Osteoblast (primary cell): Measurements from ENCODE around the gene PLK4. TPM values are rescaled to one million over a fixed set of nuclear protein-coding genes. Genes with fewer than 3 reads are reported as not detected.

Experiments used
- DNase-seq: peaks from one replicate; pipeline ENCODE4 v3.0.0; 2011; ENCODE audit warnings: low spot score, mixed read lengths; ENCODE audit not compliant: insufficient read length; ENCODE audit errors: missing footprints
- H2AFZ ChIP-seq: 2 replicates; pipeline ENCODE4 v1.6.0; 2011; ENCODE audit warnings: mild to moderate bottlenecking, low read length
- H3K27ac ChIP-seq: 2 replicates; pipeline ENCODE4 v1.5.1; 2011; ENCODE audit warnings: mild to moderate bottlenecking, low read depth, low read length, moderate library complexity
- H3K27me3 ChIP-seq: 2 replicates; pipeline ENCODE4 v1.6.0; 2012; ENCODE audit warnings: mild to moderate bottlenecking, control low read depth, inconsistent platforms, low read length, moderate library complexity; ENCODE audit not compliant: insufficient read depth
- H3K36me3 ChIP-seq: 2 replicates; pipeline ENCODE4 v1.5.1; 2011; ENCODE audit warnings: mild to moderate bottlenecking, low read length, control low read depth, moderate library complexity; ENCODE audit not compliant: insufficient read depth
- H3K4me1 ChIP-seq: 2 replicates; pipeline ENCODE4 v1.5.1; 2011; ENCODE audit warnings: mild to moderate bottlenecking, low read length, control low read depth, moderate library complexity; ENCODE audit not compliant: insufficient read depth
- H3K4me2 ChIP-seq: 2 replicates; pipeline ENCODE4 v1.6.0; 2011; ENCODE audit warnings: mild to moderate bottlenecking, low read length; ENCODE audit not compliant: insufficient read depth
- H3K4me3 ChIP-seq: fragments of 200-600 bp; sonication (generic); 3 replicates; pipeline ENCODE4 v1.5.1; 2012; ENCODE audit warnings: mild to moderate bottlenecking, low read length, inconsistent platforms; ENCODE audit not compliant: insufficient read depth
- H3K79me2 ChIP-seq: 2 replicates; pipeline ENCODE4 v1.6.0; 2012; ENCODE audit warnings: mild to moderate bottlenecking, low read length, control low read depth, inconsistent platforms; ENCODE audit not compliant: insufficient read depth
- H3K9me3 ChIP-seq: 2 replicates; pipeline ENCODE4 v1.5.1; 2011; ENCODE audit warnings: low read depth, low read length, control low read depth
- H4K20me1 ChIP-seq: 2 replicates; pipeline ENCODE4 v1.6.0; 2012; ENCODE audit warnings: mild to moderate bottlenecking, low read length, control low read depth; ENCODE audit not compliant: insufficient read depth
- CTCF ChIP-seq: IDR thresholded peaks from 2 replicates; pipeline ENCODE4 v1.5.1; 2011; ENCODE audit warnings: mild to moderate bottlenecking, low read depth, low read length, moderate library complexity; ENCODE audit errors: extremely low read depth
- small RNA-seq: library from RNA; depleted of rRNA; stranded (forward); fragments of <200 nt; gene quantifications from one replicate; pipeline ENCODE3, GENCODE V24; 2012
- total RNA-seq: library from RNA; depleted of rRNA; stranded (reverse); fragments of >200 nt; gene quantifications from 2 replicates; pipeline ENCODE4 v1.2.3, GENCODE V29; 2012

PLK4 gene
- total RNA-seq, 1 donor, result 2.2 TPM

- peaks cover 11% of the 10 kb centered on the region for H3K4me1 ChIP-seq
- H3K36me3 ChIP-seq, result no peaks in the 10 kb centered on the region
- no peak for TF ChIP-seq CTCF
- H3K79me2 ChIP-seq, result no peaks in the 10 kb centered on the region
- H3K4me3 ChIP-seq, result no peak overlapping the region
- peak; percentile 53 for DNase-seq
- no peaks in the 10 kb centered on the region for H3K9me3 ChIP-seq
- peak overlapping the region; percentile 40 for H3K27ac ChIP-seq
- H3K27me3 ChIP-seq, result no peaks in the 10 kb centered on the region
- no peaks in the 10 kb centered on the region for H4K20me1 ChIP-seq
- peak overlapping the region; percentile 7 for H3K4me2 ChIP-seq
- no peak overlapping the region for H2AFZ ChIP-seq
Observed at GRCh38 chr4:127936974-127937373, 56.3 kb downstream of the PLK4 start.

Small RNA genes lying within 50 kb of the gene (small RNA-seq; reads per million reads assigned to genes)
- not detected for gene RNU6-583P

Other genes with a start within 250 kb of the PLK4 start
- gene INTU, start 247.9 kb upstream of the PLK4 start, total RNA-seq, result 7.6 and 8.3 TPM in 2 replicates
- gene SLC25A31, start 150.5 kb upstream of the PLK4 start, total RNA-seq, result not detected in 2 replicates
- gene HSPA4L, start 98.6 kb upstream of the PLK4 start, total RNA-seq, result 4.0 and 4.7 TPM in 2 replicates
- 27.1 and 37.7 TPM in 2 replicates for gene MFSD8, start 84.3 kb downstream of the PLK4 start, total RNA-seq
- gene ABHD18, start 84.5 kb downstream of the PLK4 start, total RNA-seq, result 8.3 and 10.1 TPM in 2 replicates
- gene LARP1B, start 180.4 kb downstream of the PLK4 start, total RNA-seq, result 25.9 and 27.9 TPM in 2 replicates